IPS DF 19.7 (cell line): ENCODE data around the gene KRTAP10-2.
"Not testable (repeated sequence)": the region's sequence is repeated elsewhere in the genome, so short reads cannot be mapped to it uniquely, and the experiment has no call there.

Experiments used
- DNase-seq: peaks from one replicate; pipeline ENCODE4 v3.0.0-alpha.2; 2013; ENCODE audit warnings: low read depth, low spot score

KRTAP10-2 gene

DNA sequence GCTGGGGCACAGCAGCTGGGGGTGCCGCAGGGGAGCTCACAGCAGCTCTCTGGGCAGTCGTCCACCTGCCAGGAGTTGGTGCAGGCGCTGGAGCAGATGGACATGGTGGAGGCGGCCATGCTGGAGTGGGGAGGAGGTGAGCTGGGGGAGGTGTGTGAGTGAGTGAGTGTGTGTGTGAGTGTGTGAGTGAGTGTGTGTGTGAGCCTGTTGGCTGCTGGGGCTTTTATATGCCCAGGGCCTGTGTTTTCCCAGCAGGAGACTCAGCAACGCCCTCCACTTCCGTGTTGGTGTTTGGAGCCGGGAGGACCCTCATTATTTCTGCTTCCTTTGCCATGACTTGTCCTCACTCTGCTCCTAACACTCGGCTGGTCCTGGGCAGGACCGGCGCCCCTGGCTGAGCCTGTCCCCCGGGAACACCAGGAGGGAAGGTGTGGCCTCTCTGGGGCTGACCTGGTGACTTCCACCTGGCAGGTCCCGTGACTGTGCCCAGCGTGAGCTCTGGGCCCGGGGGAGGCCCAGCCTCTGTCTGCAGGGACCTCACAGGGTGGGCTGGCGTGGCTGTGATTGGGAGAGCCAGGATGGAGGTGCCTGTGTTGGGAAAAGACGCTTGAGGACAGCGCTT is at the start of gene KRTAP10-2:
Gene KRTAP10-2 (minus strand): TSS at position 166 of the 622 bp plus-strand sequence. CDS start 47 bp downstream, at position 119.
- no peak for DNase-seq

- DNase-seq = not testable (repeated sequence)
Observed at GRCh38 chr21:44601091-44601490, 49.8 kb upstream of the KRTAP10-2 start.

DNA sequence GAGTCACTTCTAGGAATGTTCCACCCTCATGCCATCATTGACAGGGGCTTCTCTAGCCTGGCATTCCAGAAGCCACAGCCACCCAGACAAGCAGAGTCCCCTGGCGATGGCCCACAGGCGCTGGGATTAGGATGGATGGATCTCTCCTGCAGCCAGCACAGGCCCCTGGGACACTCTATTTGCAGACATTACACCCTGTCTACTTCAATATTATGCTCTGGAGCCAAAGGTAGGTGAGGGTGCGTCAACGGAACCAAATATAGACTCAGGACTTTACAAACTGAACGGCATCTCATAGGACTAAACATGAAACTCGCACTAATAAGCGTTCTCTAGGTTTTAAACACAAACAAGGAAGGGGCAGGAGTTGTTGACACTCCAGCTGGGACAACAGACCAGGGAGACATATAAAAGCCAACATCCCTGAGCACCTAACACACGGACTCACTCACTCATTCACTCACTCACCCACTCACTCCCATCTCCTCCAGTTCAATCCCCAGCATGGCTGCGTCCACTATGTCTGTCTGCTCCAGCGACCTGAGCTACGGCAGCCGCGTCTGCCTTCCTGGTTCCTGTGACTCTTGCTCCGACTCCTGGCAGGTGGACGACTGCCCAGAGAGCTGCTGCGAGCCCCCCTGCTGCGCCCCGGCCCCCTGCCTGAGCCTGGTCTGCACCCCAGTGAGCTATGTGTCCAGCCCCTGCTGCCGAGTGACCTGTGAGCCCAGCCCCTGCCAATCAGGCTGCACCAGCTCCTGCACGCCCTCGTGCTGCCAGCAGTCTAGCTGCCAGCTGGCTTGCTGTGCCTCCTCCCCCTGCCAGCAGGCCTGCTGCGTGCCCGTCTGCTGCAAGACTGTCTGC is 49.0 kb upstream of the KRTAP10-2 start, which contains the start of gene KRTAP10-7:
Gene KRTAP10-7 (plus strand): TSS at position 480 of the 861 bp plus-strand sequence. CDS start 25 bp downstream, at position 505.
- not testable (repeated sequence) for DNase-seq

DNA sequence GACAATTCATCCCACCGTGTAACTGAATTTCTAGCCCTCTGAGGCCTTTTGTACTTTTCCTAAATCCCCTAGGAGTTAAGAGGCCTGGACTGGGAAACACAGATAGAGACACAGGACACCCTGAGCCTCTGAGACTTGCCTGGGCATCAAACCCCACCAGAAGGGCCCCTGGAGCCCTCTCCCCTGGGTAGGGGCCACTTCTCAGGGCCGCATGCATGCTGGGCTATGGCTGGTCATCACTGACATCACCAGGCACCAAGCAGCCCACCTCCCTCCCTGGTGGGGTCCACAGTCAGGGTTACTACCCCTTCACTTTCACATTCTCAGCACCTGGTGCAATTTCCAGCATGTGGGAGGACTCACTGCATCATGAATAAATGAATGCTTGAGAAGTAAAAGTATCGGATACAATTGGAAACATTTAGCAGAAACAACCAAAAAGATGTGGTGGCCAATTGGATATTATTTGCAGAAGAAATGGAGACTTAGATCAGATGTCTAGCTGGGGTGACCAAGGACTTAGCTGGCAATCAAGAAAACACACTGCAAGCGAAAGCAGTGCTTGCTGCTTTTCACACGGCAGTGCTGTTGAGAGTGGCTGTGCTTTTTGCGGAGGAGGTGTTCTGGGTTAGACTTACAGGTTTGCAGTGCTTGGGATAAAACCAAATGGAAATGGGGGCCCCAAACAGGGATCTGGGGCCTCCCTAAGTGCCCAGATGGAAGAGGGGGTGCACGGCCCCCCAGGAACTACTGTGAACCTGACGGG is 48.1 kb upstream of the KRTAP10-2 start:
- DNase-seq = no peak

DNA sequence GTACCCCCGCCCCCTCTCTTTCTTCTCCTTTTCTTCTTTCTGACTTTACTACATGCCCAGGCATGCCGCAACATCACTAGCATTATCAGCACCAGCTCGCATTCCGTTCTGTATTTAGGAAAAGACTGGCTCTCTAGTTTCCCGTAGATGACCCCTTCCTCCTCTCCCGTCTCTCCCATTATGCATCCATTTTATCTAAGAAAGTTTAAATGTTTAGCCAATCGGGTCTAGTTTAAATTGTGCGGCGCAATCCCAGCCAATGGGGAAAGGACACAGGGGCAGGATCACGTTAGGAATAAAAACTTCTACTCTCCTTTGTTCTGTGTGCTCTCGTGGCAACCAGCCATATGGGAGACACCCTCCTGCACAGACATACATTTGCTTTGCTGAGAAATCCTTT is 46.8 kb upstream of the KRTAP10-2 start:
- no peak for DNase-seq

- DNase-seq = no peak
Observed at GRCh38 chr21:44596068-44596725, 44.9 kb upstream of the KRTAP10-2 start.

- DNase-seq = no peak
Observed at GRCh38 chr21:44595524-44595923, 44.2 kb upstream of the KRTAP10-2 start.

- DNase-seq = no peak
Observed at GRCh38 chr21:44594406-44594916, 43.2 kb upstream of the KRTAP10-2 start.

DNA sequence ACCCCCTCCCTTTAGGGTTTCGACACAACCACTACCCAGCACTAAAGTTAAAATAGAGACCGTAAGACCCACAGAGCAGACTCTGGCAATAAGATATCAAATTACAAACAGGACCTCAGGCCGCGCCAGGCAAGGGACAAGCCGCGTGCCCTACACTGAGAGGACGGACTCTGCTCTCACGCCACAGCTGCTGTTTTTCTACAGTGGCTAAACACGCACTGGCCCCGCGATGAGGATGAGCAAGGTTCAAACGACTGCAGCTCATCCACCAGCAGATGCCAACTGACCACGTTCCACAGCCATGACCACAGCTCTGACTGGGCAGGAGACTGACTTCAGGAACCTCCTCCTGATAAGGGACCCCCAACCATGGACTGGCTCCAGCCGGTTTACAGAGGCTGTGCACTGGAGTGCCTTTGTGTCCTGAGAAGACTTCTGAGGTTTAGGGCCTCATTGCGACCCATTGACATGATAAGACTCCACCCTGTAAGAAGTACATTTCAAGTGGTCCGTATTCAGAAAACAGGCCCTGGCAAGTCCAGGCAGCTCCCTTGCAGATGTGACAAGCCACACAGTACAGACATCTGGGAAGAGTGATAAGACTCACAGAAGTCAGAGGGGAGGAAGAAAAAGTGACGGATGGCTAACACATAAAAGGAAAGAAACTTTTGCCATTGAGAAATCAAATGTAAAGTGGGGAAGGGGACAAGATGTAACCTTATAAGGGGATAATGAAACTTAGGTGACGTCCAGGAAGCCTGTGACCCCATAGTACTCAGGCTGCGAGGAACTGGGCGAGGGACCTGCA is 42.5 kb upstream of the KRTAP10-2 start:
- DNase-seq = no peak

GRCh38 chr21:44592446-44593311 is 41.4 kb upstream of the KRTAP10-2 start, which contains the start of gene KRTAP10-6:
TSS of gene KRTAP10-6 (minus strand) at chr21:44592505. CDS start at chr21:44592484, 21 bp downstream.
- DNase-seq = no peak

DNA sequence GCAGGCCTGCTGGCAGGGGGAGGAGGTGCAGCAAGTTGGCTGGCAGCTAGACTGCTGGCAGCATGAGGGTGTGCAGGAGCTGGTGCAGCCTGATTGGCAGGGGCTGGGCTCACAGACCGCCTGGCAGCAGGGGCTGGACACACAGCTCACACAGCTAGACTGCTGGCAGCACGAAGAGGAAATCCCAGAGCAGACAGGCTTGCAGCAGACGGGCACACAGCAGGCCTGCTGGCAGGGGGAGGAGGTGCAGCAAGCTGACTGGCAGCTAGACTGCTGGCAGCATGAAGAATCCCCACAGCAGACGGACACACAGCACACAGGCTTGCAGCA is 40.5 kb upstream of the KRTAP10-2 start:
- DNase-seq = not testable (repeated sequence)

GRCh38 chr21:44590897-44591800 is 39.8 kb upstream of the KRTAP10-2 start:
- DNase-seq = not testable (repeated sequence)

DNA sequence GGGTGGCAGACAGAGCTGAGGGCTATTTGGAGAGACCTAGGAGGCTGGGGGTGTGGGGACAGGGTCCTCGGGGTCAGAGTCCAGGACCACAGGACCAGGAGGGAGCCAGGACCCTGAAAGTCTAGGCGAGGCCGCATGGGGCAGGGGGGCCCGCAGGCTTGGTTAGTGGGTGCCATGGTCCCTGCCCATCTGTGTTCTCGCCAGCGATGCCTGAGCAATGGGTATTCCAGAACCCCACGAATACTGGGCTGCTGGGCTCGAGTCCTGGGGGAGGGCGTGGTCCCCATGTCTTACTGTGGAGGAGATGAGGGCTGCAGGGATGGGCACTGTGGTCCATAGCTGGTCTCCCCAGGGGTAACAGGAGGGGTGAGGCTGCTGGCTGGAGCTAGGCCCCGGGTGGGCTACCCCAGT is 39.0 kb upstream of the KRTAP10-2 start:
- no peak for DNase-seq

- DNase-seq = no peak
Observed at GRCh38 chr21:44589586-44590305, 38.4 kb upstream of the KRTAP10-2 start.

DNA sequence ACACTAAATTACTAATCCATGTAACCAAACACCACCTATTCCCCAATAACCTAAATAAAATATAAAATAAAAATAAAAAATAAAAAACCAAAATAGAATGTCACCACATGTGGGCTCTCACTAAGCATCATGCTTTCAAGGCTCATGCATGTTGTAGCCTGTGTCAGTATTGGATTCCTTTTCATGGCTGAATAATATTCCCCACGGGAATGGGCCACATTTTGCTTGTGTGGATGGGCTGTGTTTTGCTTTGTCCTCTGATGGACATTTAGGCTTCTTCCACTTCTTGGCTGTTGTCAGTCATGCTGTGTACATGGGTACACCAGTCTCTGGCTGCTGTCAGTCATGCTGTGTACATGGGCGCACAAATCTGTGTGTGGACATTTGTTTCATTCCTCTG is 37.8 kb upstream of the KRTAP10-2 start:
- no peak for DNase-seq

DNA sequence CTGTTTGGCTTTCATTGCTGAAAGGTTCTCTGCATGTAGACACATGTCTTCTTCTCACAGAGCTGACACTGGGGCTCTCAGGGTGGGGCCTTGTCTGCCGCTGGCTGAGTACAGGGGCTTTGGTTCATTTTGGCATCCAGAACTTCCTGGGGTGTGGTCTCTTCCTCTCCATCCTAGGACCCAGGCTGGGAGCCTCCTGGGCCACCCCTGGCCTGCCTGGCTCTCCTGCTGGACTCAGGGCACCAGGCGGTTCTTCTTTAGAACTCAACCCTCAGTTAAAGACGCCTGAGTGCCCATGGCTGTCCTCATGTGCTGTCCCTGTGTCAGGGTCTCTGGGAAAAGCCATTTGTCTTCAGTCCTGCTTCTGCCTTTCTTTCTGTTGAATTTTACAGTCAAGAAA is 34.6 kb upstream of the KRTAP10-2 start:
- no peak for DNase-seq

GRCh38 chr21:44583800-44584147 is 32.5 kb upstream of the KRTAP10-2 start:
- no peak for DNase-seq
